ENCODE data around the gene S100A1.

Gene S100A1

GRCh38 chr1:153626904-153627714 is 1.1 kb upstream of the S100A1 start, which contains the start of gene S100A13:
Gene S100A13 (minus strand): TSS chr1:153627505. CDS start chr1:153626472, 1,033 bp downstream.
- peak within 1 kb of the TSS; percentile 88 for H3K27ac ChIP-seq
- TF ChIP-seq ZFX (IDR thresholded peaks at IDR 0.05; ENCODE audit: borderline replicate concordance): no peak
- TF ChIP-seq CTCF (IDR thresholded peaks at IDR 0.05): peak; percentile 93

- peak overlapping the region; percentile 88 for H3K27ac ChIP-seq
- no peak for TF ChIP-seq ZFX (IDR thresholded peaks at IDR 0.05; ENCODE audit: borderline replicate concordance)
- no peak for TF ChIP-seq CTCF (IDR thresholded peaks at IDR 0.05)
These were observed 556 bp downstream of the S100A1 start for GRCh38 chr1:153628638-153629342.

GRCh38 chr1:153629343-153629665 is 1.1 kb downstream of the S100A1 start:
- H3K27ac ChIP-seq: 0 out of 2 replicates have a peak overlapping the region, but pooled peaks have one; percentile 10
- no peak for TF ChIP-seq ZFX (IDR thresholded peaks at IDR 0.05; ENCODE audit: borderline replicate concordance)
- no peak for TF ChIP-seq CTCF (IDR thresholded peaks at IDR 0.05)

- H3K27ac ChIP-seq: 0 out of 2 replicates have a peak overlapping the region, but pooled peaks have one; percentile 10
- TF ChIP-seq CTCF (IDR thresholded peaks at IDR 0.05) (no peak), ZFX (IDR thresholded peaks at IDR 0.05; ENCODE audit: borderline replicate concordance) (no peak)
These were observed 1.7 kb downstream of the S100A1 start for GRCh38 chr1:153629971-153630370.

GRCh38 chr1:153630384-153630783 is 2.1 kb downstream of the S100A1 start:
- H3K27ac ChIP-seq: no peak overlapping the region
- TF ChIP-seq CTCF (IDR thresholded peaks at IDR 0.05): no peak

GRCh38 chr1:153631047-153632022 is 3.1 kb downstream of the S100A1 start:
- H3K27ac ChIP-seq: no peak overlapping the region
- no peak for TF ChIP-seq ZFX (IDR thresholded peaks at IDR 0.05; ENCODE audit: borderline replicate concordance)
- TF ChIP-seq CTCF (IDR thresholded peaks at IDR 0.05): no peak
